AG10803 (cell line): ENCODE results near the gene SLC9A4.

ENCODE experiments used
- DNase-seq: peaks from one replicate; pipeline ENCODE4 v3.0.0; 2010; ENCODE audit warnings: low read depth
- H3K4me3 ChIP-seq: 2 replicates; pipeline ENCODE4 v1.5.1; 2011; ENCODE audit warnings: mild to moderate bottlenecking, low read length, control low read depth
- CTCF ChIP-seq: conservative IDR thresholded peaks from 2 replicates; pipeline ENCODE4 v1.5.1; 2011; ENCODE audit warnings: mild to moderate bottlenecking, low read length, control low read depth, inconsistent platforms

The SLC9A4 gene, protein sequence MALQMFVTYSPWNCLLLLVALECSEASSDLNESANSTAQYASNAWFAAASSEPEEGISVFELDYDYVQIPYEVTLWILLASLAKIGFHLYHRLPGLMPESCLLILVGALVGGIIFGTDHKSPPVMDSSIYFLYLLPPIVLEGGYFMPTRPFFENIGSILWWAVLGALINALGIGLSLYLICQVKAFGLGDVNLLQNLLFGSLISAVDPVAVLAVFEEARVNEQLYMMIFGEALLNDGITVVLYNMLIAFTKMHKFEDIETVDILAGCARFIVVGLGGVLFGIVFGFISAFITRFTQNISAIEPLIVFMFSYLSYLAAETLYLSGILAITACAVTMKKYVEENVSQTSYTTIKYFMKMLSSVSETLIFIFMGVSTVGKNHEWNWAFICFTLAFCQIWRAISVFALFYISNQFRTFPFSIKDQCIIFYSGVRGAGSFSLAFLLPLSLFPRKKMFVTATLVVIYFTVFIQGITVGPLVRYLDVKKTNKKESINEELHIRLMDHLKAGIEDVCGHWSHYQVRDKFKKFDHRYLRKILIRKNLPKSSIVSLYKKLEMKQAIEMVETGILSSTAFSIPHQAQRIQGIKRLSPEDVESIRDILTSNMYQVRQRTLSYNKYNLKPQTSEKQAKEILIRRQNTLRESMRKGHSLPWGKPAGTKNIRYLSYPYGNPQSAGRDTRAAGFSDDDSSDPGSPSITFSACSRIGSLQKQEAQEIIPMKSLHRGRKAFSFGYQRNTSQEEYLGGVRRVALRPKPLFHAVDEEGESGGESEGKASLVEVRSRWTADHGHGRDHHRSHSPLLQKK

DNA sequence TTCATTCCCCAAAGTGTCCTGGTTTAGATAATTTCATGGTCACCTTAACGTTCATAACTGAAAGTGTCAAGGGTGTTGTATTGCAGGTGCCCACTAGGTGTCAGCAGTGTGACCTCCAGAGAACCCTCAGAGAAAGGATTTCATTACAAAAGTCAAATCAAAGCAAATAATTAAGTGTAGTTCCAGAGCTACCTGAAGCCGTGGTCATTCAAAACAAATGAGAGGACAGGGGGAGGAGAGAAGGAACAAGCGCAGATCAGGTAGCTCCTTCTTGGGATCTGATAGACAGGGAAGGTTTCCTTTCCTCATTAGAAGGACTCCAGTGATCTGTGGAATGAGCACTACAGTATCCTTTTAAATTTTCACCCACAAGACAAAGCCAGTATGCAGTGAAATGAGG lies at the start of gene SLC9A4:
TSS of gene SLC9A4 (plus strand) at position 207 of the 400 bp plus-strand sequence. CDS start 534 bp downstream, outside the sequence.
- no peak within 1 kb of the TSS for H3K4me3 ChIP-seq
- DNase-seq: peak; percentile 21
- peak; percentile 94 for TF ChIP-seq CTCF

- TF ChIP-seq CTCF: no peak
- no peak overlapping the region for H3K4me3 ChIP-seq
- DNase-seq: no peak
These were observed 49.7 kb upstream of the SLC9A4 start for GRCh38 chr2:102423368-102423767.

GRCh38 chr2:102424754-102425153 lies 48.3 kb upstream of the SLC9A4 start:
- TF ChIP-seq CTCF: no peak
- no peak for DNase-seq
- no peak overlapping the region for H3K4me3 ChIP-seq

DNA sequence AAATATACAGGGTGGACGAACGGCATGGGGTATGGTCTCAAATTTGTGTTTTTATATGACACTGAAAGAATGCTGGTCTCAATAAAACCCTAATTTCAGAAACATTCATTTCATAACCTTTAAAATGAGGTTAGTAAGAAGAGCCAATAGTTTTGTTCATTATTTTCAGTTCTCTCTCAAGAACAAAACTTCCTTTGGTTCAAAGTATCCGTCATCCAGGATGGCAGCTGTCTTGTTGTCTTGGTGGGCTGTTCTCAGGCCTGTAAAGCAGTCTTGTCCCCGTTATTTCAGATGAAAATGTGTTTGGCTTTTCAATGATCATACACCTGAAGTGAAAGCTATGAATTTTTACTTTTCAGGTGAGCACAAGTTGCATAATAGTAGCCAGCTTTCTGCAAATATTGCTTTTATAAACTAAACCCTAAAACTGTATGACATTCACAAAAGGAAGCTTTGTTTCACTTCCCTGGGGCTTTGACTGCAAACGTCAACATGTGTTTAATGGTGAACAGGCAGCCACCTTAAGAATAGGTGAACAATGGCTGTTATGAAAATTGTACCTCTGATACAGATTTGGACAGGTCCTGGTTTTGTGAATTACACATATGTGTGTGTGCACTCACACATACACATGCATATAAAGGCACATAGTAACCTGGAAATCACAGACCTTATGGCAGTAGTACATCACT lies 47.4 kb upstream of the SLC9A4 start:
- DNase-seq: no peak
- no peak overlapping the region for H3K4me3 ChIP-seq
- TF ChIP-seq CTCF: no peak

GRCh38 chr2:102427249-102427648 lies 45.8 kb upstream of the SLC9A4 start:
- H3K4me3 ChIP-seq: no peak overlapping the region
- no peak for DNase-seq
- TF ChIP-seq CTCF: no peak

DNA sequence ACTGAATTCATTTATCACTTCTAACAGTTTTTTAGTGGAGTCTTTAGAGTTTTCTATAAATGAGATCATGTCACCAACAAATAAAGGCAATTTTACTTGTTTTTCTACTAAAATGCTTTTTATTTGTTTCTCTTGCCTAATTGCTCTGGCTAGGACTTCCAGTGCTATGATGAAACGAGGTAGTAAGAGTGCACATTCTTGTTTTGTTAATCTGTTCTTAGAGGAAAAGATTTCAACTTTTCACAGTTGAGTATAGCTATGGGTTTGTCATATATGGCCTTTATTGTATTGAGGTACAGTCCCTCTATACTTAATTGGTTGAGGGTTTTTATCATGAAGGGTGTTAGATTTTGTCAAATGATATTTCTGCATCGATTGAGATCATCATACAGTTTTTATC lies 44.5 kb upstream of the SLC9A4 start:
- H3K4me3 ChIP-seq: no peak overlapping the region
- TF ChIP-seq CTCF: no peak

More for the DNA sequence above, 44.5 kb upstream of the SLC9A4 start:
- DNase-seq: no peak
